GM12891 (cell line): ENCODE measurements around the gene MEF2B.

ENCODE experiments used
- POLR2A ChIP-seq: IDR thresholded peaks from 2 replicates; pipeline ENCODE4 v1.6.1; 2011; ENCODE audit warnings: low read depth, low read length, control low read depth
- POLR2AphosphoS5 ChIP-seq: IDR thresholded peaks from 2 replicates; pipeline ENCODE4 v1.6.1; 2011; ENCODE audit warnings: low read depth, low read length, control low read depth
- TAF1 ChIP-seq: IDR thresholded peaks from 2 replicates; pipeline ENCODE4 v1.6.1; 2011; ENCODE audit warnings: low read depth, low read length, control low read depth

GRCh38 chr19:19169236-19170052 is 619 bp downstream of the MEF2B start:
- no peak for TF ChIP-seq POLR2A
- TF ChIP-seq POLR2AphosphoS5, result no peak
- TF ChIP-seq TAF1, result no peak
